ENCODE measurements around the gene FBLN1.

Gene FBLN1

GRCh38 chr22:45496451-45496941 lies 6.2 kb upstream of the FBLN1 start:
- ChIA-PET CTCF (no interaction called here), POLR2A (no interaction called here)
- no peak for TF ChIP-seq CTCF (IDR thresholded peaks at IDR 0.05; ENCODE audit: insufficient read depth, low read length, missing control alignments)
- H3K4me3 ChIP-seq (ENCODE audit: low read depth, low read length): no peak overlapping the region
- DNase-seq (ENCODE audit: low read depth, low spot score): no peak

DNA sequence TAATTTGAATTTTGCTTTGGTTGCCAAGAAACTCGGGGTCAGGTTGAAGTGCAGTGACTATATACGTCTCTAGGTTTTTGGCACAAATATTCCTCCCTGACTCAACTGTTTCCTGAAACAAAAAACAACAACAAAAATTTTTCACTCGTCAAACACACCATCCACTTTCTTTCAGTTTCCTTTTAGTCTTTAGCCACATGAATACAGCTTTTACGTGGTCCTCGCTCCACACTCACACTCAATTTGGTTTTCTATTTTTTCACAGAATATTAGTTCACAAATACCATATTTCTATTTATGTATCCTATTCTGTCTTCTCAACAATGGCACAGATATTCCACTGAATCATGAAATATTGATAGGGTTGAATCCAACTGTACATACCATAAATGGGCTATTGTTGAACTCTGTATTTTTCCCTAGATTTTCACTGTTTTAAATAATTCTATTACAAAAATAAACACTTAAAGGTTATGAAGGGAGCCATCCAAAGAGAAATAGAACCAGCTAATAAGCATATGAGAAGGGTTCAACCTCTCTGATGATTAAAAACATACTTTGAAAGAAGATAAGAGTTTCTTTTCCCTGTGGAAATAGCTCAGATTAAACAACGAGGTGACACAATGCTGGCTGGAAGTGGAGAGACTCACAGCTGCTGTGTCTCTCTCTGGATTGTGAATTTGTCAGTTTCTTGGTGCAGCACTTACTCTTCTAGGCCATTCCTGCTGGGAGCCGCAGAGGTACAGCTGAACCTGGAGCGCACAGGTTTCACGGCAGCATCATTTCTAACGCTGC lies 5.1 kb upstream of the FBLN1 start:
- no peak for TF ChIP-seq CTCF (IDR thresholded peaks at IDR 0.05; ENCODE audit: insufficient read depth, low read length, missing control alignments)
- DNase-seq (ENCODE audit: low read depth, low spot score): no peak
- ChIA-PET POLR2A (interaction anchor here (0.6 kb wide), 1 partner anchor 42 kb away, joined by 3 read pairs; no protein-coding TSS in a partner anchor), CTCF (interaction anchor here (1.5 kb wide), 1 partner anchor 55 kb away, joined by 3 read pairs; no protein-coding TSS in a partner anchor)
- H3K4me3 ChIP-seq (ENCODE audit: low read depth, low read length): no peak overlapping the region

DNA sequence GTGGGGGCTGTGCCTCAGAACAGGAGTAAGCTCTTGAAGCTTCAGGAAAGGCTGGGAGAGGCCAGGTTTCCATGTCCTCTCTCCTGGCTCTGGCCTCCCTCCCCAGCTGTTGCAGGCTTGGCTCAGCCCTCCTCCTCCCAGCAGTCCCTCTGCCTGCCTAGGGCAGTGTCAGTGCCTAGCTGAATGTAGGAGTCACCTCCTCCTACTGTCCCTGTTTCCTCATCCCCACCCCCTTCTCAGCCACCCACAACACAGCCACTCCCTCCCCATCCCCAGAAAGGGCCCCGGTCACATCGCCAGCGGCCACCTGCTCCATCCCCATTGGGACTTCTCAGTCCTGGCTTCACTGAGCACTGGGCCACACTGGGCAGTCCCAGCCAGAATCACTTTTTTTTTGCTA lies 2.9 kb upstream of the FBLN1 start:
- H3K4me3 ChIP-seq (ENCODE audit: low read depth, low read length): no peak overlapping the region
- no peak for TF ChIP-seq CTCF (IDR thresholded peaks at IDR 0.05; ENCODE audit: insufficient read depth, low read length, missing control alignments)
- ChIA-PET POLR2A (interaction anchor here (0.6 kb wide), 1 partner anchor 1466 kb away, joined by 3 read pairs; no protein-coding TSS in a partner anchor), CTCF (interaction anchor here (1.1 kb wide), 1 partner anchor 12 kb away, joined by 3 read pairs; no protein-coding TSS in a partner anchor)
- DNase-seq (ENCODE audit: low read depth, low spot score): no peak

- H3K4me3 ChIP-seq (ENCODE audit: low read depth, low read length): peak overlapping the region; percentile 87
- ChIA-PET POLR2A (interaction anchor here (0.9 to 1.0 kb wide), 2 partner anchors 9 to 47 kb away, joined by 3 to 4 read pairs; no protein-coding TSS in a partner anchor), CTCF (interaction anchor here (1.0 to 3.1 kb wide), 6 partner anchors 11 to 65 kb away, joined by 4 to 25 read pairs (median 6); no protein-coding TSS in a partner anchor)
- TF ChIP-seq CTCF (IDR thresholded peaks at IDR 0.05; ENCODE audit: insufficient read depth, low read length, missing control alignments): no peak
- no peak for DNase-seq (ENCODE audit: low read depth, low spot score)
Observed at GRCh38 chr22:45503050-45503815, 550 bp downstream of the FBLN1 start.

GRCh38 chr22:45503816-45504372 lies 1.2 kb downstream of the FBLN1 start:
- CTCF ChIA-PET: interaction anchor here (0.6 to 3.1 kb wide), 7 partner anchors 10 to 402 kb away, joined by 3 to 25 read pairs (median 4); no protein-coding TSS in a partner anchor

More at GRCh38 chr22:45503816-45504372, 1.2 kb downstream of the FBLN1 start:
- peak overlapping the region; percentile 87 for H3K4me3 ChIP-seq (ENCODE audit: low read depth, low read length)
- no peak for DNase-seq (ENCODE audit: low read depth, low spot score)
- no peak for TF ChIP-seq CTCF (IDR thresholded peaks at IDR 0.05; ENCODE audit: insufficient read depth, low read length, missing control alignments)
- POLR2A ChIA-PET: interaction anchor here (0.9 kb wide), 1 partner anchor 46 kb away, joined by 3 read pairs; no protein-coding TSS in a partner anchor

All from AG04449 (cell line).